GM12875 (cell line): Measurements from ENCODE around the gene BCAR1.

ENCODE experiments used
- H3K4me3 ChIP-seq: one replicate; pipeline ENCODE4 v1.5.1; 2011; ENCODE audit warnings: low read depth, low read length, control low read depth
- CTCF ChIP-seq: IDR thresholded peaks from 2 replicates; pipeline ENCODE4 v1.5.1; 2011; ENCODE audit warnings: low read depth, mild to moderate bottlenecking, control low read depth, inconsistent platforms, low read length, moderate library complexity, borderline replicate concordance; ENCODE audit not compliant: insufficient read depth

Gene BCAR1

GRCh38 chr16:75192606-75193264, 58.7 kb downstream of the BCAR1 start:
- TF ChIP-seq CTCF: no peak
- H3K4me3 ChIP-seq: no peak overlapping the region

- H3K4me3 ChIP-seq: no peak overlapping the region
- no peak for TF ChIP-seq CTCF
Measured at GRCh38 chr16:75189638-75190245, 61.7 kb downstream of the BCAR1 start.

GRCh38 chr16:75188832-75189477, 62.5 kb downstream of the BCAR1 start:
- no peak for TF ChIP-seq CTCF
- no peak overlapping the region for H3K4me3 ChIP-seq

GRCh38 chr16:75181630-75182029, 69.8 kb downstream of the BCAR1 start:
- H3K4me3 ChIP-seq: no peak overlapping the region
- TF ChIP-seq CTCF: no peak

GRCh38 chr16:75179208-75179607, 72.2 kb downstream of the BCAR1 start:
- no peak for TF ChIP-seq CTCF

More at GRCh38 chr16:75179208-75179607, 72.2 kb downstream of the BCAR1 start:
- H3K4me3 ChIP-seq: no peak overlapping the region
